LNCaP clone FGC (cell line): ENCODE measurements around the gene FAM237B.
A peak's percentile ranks its signal among the peaks of the same experiment; 100 is the strongest.
"Not testable (repeated sequence)": the region's sequence is repeated elsewhere in the genome, so short reads cannot be mapped to it uniquely, and the experiment has no call there.

Experiments used
- DNase-seq: peaks from one replicate; pipeline ENCODE4 v3.0.0-alpha.2; 2011; ENCODE audit warnings: low read depth
- H3K4me3 ChIP-seq: 2 replicates; pipeline ENCODE4 v1.5.1; 2011; ENCODE audit warnings: mild to moderate bottlenecking, low read depth, low read length, control low read depth
- CTCF ChIP-seq: IDR thresholded peaks from 2 replicates; pipeline ENCODE4 v1.5.1; 2012; ENCODE audit warnings: mild to moderate bottlenecking; ENCODE audit not compliant: control insufficient read depth, insufficient read depth; ENCODE audit errors: extremely low read depth

FAM237B gene

DNA sequence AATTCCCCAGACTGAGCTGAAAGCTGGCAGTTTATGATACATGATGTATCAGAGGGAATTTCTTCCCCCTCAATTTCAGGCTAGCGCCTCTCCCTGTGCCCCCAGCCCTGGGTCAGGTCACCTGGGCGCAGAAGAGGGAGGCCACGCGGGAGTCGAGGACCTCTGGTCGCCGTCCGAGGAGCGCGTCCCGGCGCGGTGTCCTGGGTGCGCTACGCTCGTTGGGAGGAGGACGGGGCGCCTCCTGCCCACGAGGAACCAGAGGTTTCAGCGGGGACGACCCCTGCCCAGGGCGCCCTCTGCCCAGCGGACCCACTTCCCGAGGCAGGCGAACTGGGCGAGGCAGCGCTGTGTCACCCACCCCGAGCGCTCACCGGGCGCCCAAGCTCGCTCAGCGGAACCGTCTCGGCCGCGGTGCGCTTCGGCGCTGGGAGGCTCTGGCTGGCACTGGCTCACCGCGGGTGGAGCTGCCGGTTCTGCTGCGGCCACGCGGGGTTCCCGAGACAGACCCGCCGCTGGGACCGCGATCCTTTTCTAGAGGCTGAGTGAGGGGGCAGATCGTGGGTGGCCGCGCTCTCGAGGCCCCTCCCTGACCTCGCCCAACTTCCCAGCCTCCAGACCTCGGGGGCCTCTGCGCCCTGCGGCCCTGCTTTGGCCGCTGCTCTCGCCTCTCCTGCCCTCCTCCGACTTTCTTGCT is at the start of gene FAM237B:
TSS of gene FAM237B (minus strand) at position 504 of the 694 bp plus-strand sequence. CDS start 1,556 bp downstream, outside the sequence.
- H3K4me3 ChIP-seq, result no peak within 1 kb of the TSS
- no peak for DNase-seq
- TF ChIP-seq CTCF, result no peak

DNA sequence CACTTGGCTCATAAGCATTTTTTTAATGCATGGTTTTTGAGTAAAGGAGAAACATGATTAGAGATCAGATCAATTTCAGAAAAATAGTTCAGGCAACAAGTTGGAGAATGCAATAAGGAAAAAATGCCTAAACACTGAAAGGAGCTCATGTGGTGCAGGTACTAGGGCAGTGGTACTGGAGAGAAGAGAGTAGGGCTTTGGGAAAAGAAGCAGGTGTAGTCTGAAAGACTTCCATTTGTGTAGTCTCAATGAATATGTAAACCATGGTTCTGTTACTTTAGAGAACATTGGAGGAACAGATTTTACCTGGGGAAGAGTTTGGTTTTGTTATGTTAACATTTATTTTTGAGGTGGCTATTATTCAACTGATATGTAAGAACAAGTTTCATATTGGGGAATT is 30.9 kb upstream of the FAM237B start:
- TF ChIP-seq CTCF, result no peak
- DNase-seq, result no peak
- H3K4me3 ChIP-seq, result no peak overlapping the region

DNA sequence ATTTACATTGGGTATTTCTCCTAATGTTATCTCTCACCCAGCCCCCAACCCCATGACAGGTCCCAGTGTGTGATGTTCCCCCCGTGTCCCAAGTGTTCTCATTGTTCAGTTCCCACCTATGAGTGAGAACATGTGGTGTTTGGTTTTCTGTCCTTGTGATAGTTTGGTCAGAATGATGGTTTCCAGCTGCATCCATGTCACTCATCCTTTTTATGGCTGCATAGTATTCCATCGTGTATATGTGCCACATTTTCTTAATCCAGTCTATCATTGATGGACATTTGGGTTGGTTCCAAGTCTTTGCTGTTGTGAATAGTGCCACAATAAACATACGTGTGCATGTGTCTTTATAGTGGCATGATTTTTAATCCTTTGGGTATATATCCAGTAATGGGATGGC is 28.9 kb upstream of the FAM237B start:
- not testable (repeated sequence) for DNase-seq, H3K4me3 ChIP-seq

GRCh38 chr7:90349305-90349704 is 28.2 kb upstream of the FAM237B start:
- no peak for DNase-seq
- no peak for TF ChIP-seq CTCF
- no peak overlapping the region for H3K4me3 ChIP-seq

GRCh38 chr7:90347759-90348158 is 26.7 kb upstream of the FAM237B start:
- no peak for TF ChIP-seq CTCF
- peak overlapping the region; percentile 96 for H3K4me3 ChIP-seq
- no peak for DNase-seq

DNA sequence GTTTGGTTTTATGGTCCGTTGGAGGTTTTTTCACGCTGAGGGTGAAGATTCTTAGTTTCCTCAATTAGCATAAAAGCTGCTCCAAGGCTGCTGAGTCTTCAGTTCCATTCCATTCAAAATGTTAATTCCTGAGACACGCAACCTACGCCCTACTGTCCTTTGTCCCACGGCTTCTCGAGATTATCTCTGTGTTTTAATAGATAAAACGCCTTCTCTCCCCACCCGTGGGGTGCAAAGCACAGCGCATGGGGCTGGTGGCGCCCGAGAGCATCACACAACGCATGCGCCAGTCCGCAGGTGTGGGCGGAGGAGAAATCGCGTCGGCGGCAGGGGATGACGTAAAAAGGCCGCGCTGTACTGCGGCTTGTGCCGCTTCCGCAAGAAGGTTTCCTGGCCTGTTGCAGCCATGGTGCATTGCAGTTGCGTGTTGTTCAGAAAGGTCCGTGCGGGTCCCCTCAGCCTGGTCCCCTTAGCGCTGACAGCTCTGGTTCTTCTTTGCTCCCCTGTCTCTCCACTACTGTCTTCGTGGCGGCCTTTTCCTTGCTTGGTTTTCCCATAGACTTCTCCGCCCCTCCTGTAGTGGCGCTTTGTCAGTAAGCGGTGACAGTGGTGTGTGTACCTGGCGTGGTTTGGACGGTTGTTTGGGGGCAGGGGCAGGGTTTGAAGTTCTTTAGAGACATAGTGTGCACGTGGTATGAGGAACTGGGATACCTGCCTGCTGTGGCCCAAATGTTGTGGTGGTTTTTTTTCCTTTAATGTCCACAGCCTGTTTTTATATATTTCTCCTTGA is 25.4 kb upstream of the FAM237B start, which contains the start of gene GTPBP10:
TSS of gene GTPBP10 (plus strand) at position 381 of the 790 bp plus-strand sequence. CDS start at position 407, 26 bp downstream.
- H3K4me3 ChIP-seq, result peak within 1 kb of the TSS; percentile 96
- DNase-seq, result peak; percentile 88
- TF ChIP-seq CTCF, result peak; percentile 78

DNA sequence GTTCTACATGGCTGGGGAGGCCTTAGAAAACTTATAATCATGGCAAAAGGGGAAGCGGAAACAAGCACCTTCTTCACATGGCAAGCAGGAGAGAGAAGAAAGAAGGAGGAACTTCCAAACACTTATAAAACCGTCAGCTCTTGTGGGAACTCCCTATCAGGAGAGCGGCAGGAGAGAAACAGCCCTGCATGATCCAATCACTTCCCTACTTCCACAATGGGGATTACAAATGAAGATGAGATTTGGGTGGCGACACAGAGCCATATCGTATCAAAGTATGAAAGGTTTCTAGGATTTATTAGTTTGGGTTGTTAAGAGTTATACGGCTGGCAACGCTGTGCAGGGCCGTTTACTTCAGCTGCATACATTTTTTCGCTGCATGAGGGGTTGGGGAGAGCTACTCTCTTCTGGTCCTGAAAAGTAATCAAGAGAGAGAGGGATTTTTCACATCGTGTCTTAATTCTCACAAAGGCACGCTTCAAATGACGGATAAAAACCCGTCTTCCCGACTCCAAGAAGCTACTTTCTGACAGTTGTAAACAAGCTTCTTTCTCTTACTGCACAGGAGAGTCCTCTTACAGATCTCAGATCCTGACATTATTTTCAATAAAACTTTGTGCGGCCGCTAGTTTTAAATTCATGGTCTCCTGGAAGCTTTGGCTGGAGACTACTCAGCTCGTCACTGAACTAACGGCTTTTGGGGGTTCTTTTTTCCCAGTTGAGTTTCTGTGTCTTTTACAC is 24.7 kb upstream of the FAM237B start:
- no peak for TF ChIP-seq CTCF
- peak overlapping the region; percentile 96 for H3K4me3 ChIP-seq
- no peak for DNase-seq
